GM11168 (cell line): ENCODE measurements around the gene ZNF710.

ENCODE experiments used
- in situ Hi-C: fragments of 300-500 bp; cut with MboI; formaldehyde crosslinking; loops from one replicate; pipeline ENCODE4 v1.12.0; 2022; ENCODE audit warnings: low sequenced_read_pairs; ENCODE audit not compliant: unreplicated experiment

Gene ZNF710

GRCh38 chr15:89985111-89985510 is 16.0 kb upstream of the ZNF710 start:
- in situ Hi-C loops: no loop called here

- in situ Hi-C loops: no loop called here
Observed at GRCh38 chr15:89991312-89991711, 9.8 kb upstream of the ZNF710 start.

DNA sequence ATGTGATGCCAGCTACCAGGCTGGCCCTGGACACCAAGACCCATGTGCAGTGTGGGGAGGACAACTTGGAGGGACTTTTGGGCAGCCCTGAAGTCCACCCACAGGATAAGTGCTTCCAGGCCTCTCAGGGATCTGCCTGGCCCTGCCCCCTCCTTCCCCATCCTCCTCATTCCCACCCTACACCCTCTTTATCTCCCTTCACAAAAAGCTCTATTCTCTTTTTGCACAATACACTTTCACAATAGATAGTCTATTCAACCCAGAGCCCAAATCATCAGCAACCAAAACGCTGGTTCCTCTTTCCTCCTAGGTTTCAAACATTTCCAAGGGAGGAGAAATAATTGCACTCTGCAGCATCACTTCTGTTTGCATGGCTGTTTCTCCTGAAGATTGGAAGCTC is 7.8 kb upstream of the ZNF710 start:
- in situ Hi-C loops: no loop called here

DNA sequence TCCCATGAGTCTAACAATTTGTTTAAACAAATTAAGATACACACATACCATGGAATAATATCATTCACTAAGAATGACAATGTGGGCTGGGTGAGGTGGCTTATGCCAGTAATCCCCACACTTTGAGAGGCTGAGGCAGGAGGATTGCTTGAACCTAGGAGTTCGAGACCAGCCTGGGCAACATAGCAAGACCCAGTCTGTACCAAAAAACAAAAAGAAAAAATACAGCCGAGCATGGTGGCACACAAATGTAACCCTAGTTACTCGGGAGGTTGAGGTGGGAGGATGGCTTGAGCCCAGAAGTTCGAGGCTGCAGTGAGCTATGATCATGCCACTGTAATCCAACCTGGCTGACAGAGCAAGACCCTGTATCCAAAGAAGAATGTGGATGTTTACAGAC is 4.0 kb upstream of the ZNF710 start:
- in situ Hi-C loops: no loop called here

DNA sequence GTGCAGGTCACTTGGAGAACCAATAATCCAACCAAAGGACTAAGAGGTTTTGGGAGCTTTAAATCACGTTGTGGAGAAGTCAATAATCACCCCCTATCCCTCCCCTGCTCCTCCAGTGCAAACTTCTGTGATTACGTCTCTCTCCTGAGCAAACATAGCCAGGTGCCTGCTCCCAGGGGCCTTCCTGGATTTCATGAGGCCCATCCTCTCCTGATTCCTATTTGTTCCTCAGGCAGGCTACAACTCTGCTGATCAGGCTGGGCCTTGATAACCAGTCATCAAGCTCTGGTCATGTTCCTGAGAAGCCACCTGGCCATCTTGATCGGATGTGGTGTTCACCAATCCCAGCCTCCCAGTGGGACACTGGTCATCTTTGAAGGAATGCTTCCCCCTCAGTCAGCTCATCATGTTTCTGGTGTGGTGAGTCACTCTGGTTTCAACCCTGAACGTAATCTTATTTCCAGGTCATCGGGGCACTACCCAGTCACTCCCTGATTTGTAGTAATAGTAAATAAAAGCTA is 2.9 kb upstream of the ZNF710 start:
- in situ Hi-C loops: no loop called here

DNA sequence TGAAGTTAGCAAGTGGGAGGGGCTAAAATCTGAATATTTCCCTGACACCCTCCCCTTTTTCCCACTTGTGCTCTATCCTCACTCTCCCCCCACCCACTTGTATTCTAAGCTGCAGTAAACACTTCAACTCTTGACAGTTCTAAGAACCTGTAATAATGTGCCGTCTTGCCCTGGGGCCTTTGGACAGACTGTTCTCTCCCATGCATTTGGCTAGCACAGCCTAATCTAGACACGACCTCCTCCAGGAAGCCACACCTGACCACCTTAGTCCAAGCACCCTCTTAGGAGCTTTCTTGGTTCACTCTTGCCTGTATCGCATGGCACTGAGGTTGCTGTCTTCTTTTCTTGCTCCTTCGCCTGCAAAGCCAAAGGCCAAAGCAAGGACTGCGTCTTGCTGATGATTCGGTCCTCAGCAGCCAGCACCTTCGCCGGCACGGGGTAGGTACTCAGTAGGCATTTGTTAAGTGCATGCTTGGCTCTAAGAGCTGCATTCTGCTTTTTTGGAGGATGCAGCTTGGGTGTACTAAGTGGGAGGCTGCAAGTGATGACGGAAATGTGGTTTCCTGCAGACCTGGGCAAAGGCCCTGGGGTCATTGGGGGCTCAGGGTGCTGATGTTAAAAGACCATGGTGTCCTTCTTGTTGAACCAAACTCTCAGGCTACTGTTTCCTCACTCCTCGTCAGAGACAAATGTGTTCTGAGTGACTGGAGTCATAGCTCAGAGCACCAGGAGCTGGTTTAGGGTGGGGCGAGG is 2.0 kb upstream of the ZNF710 start:
- in situ Hi-C loops: no loop called here

DNA sequence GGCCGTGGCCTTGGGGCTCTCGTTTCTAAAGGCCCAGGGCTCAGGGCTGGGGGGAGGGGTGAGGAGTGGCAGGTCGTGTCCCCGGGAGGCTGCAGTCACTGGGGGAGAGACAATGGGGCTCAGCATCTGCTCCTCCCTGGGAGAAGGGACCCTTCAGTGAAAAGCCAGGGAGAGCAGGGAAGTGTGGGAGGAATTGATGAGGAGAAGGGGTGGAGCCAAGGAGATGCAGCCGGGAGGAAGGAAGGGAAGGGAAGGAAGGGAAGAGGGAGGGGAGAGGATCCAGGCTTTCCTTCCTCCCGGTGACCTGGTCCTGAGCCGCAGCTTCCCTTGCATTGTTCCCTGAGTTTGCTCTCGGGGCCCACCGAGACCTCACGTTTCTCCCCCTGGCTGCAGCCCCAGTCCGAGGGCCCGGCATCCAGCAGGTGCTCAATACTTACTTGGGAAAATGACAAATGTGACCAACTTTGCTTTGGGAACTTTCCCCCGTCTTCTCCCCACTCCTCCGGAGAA is 1.4 kb upstream of the ZNF710 start:
- in situ Hi-C loops: no loop called here

DNA sequence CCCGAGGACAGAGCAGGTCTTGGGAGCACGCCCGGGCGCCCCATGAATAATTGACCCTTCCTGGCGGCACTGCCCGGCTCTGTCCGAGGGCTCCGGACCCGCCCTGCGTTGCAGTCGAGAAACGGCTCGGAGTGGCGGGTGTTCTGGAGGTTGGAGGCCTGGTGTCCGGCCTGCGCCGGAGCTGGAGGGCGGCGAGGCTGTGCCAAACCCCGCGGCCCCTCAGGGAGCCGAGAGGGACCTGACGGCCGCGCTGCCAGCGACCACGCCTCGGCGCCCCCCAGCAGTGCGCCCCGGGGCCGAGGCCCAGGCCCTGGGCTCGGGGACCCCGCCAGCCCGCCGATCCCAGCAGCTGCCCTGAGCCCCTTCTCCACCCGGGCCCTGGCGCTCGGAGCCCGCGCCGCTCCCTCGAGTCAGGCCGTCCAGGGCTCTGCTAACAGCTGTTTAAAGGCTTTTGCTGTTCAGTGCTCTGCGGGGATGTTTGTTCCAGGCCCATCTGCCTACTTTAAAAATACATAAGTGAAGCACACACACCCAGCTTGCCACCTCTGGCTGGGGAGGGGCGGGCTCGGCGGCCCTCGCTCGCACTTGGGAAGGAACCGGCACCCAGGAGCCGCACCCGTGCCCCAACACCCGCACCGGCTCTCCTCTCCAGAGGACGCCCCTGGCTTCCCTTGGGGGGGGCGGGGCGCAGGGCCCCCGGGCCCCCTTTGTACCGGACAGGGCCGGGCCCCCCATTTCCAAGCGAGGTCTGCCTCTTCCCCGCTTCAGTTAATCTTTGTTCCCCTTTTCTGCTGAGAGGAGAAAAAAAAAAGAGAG is 730 bp upstream of the ZNF710 start:
- in situ Hi-C loops: no loop called here

DNA sequence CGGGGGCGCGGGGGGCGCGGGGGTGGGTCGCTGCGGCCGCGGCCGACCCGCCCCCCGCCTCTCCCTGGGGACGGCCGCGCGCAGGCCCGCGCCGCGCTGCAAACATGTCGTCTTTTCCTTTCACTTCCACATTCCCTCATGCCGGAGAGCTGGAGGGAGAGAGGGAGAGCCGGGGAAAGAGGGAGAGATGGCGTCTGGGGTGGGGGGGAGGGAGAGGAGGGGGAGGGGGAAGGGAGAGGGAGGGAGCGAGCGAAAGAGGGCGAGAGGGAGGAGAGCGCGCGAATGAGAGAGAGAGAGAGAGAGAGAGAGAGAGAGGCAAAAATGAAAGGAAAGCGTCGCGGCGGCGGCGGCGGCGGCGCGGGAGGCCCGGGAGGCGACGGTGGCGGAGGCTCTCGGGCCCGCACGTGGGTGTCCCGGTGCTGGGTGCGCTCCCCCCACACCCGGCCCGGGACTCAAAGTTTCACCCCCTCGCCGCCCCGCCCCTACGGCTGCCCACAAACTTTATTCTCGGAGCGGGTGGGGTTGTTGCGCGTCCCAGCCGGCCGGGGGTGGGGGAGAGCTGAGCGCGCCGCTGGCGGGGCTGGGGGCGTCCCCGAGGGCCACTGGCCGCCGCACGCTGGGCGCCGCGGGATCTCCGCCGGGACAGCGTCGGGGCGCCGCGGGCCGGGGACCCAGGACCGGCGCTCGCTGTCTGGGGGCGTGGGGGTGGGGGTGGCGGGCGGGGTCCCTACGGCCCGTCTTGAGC is 731 bp downstream of the ZNF710 start:
- in situ Hi-C loops: no loop called here

DNA sequence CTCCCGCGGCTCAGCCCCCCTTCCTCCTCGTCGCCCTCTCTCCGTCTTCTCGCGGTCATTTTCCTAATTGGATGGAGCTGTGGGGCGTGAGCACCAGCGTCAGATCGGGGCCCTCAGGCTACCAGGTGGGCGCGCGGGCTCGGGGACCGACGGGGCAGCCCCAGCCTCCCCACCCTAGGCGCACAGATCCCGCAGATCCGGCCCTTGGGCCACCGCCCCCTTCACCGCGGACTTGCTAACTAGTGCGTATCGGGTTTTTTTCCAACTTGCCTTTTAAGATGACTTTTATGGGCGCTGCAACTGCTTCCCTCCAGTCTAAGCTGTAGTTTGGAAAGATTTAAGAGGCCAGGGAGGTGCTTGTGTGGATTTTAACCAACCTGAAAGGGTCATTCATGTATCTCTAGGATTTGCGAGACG is 1.3 kb downstream of the ZNF710 start:
- in situ Hi-C loops: no loop called here

DNA sequence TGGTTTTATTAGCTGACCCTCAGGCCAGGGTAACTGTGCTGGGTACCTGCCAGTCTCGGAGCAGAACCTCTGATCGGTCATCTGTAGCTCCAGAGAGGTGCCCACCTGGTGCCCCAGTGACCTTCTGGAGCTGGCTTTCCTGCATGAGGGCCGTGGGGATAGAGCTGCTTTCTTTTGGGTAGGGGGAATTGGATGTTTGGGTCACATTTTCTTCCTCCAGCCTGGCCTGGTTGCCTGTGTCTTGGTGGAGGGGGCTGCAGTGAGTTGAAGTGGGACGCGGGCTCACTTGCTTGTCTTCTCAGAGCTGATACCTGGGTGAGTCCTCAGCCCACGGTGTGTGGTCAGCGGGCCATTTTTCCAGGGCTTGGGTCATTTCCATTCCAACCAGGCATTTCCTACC is 2.6 kb downstream of the ZNF710 start:
- in situ Hi-C loops: no loop called here

DNA sequence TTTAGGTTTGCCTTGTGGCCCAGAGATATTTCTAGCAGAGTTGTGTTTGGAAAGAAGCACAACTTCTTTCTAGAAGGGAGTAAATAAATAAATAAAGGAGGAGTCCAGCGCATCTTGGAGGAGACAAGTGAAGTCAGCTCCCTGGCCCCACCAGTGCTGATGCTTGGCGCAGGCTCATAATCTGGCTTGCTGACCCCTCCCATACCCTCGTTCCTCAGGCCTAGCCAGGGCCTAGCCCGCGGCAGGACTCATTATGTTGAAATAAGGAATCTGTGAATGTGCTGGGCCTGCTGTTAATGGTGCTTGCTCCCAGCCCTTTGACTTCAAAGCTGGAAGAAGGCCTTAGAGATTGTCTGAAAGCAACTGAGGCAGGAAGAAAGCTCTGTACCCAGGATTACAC is 3.1 kb downstream of the ZNF710 start:
- in situ Hi-C loops: no loop called here

DNA sequence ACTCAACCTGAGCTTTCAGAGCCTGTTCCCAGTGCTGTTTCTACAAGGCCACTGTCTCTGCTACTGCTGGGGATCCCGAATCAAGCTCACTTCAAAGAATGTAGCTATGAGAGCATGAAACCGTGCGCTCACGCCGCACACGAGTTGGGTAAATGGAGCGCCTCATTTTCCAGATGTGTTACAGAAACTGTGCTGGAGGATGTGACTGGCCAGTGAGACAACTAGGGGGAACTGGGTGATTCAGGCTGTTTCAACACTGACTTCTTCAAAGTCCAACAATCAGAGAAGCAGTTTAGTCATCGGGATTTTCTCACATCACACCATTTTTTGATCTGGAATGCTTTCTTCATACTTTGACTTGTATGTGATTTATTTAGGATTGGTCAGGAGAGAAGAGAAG is 3.5 kb downstream of the ZNF710 start:
- in situ Hi-C loops: no loop called here

GRCh38 chr15:90006217-90007075 is 5.3 kb downstream of the ZNF710 start:
- in situ Hi-C loops: no loop called here

DNA sequence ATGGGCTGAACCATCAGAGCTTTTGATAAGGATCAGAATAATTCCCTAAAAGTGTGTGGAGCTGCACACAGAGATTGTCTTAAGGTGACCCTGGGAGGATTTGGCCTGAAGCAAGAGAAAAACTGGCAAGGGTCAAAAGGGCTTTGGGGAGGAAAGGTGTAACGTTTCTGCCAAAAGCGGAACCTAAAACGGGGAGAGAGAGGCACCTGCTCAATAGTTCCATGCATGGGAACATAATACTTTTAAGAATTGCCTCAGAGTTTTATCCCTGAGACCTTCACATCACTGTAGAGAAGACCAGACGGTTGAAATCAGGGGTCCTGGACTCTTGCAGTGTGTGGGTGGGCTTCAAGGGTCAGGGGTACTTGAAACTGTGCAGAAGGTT is 5.9 kb downstream of the ZNF710 start:
- in situ Hi-C loops: no loop called here

GRCh38 chr15:90008607-90009006 is 7.5 kb downstream of the ZNF710 start:
- in situ Hi-C loops: no loop called here

GRCh38 chr15:90009301-90010022 is 8.3 kb downstream of the ZNF710 start:
- in situ Hi-C loops: no loop called here

DNA sequence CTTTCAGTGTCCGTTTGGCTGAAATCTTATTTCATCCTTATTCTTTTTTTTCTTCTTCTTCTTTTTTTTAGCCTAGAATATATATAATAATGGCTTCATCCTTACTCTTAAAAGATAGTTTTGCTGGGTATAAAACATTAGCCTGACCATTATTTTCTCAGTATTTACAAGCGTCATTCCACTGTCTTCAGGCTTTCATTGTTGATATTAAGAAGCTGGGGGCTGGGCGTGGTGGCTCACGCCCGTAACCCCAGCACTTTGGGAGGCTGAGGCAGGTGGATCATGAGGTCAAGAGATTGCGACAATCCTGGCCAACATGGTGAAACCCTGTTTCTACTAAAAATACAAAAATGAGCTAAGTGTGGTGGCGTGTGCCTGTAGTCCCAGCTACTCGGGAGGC is 10.6 kb downstream of the ZNF710 start:
- in situ Hi-C loops: no loop called here

DNA sequence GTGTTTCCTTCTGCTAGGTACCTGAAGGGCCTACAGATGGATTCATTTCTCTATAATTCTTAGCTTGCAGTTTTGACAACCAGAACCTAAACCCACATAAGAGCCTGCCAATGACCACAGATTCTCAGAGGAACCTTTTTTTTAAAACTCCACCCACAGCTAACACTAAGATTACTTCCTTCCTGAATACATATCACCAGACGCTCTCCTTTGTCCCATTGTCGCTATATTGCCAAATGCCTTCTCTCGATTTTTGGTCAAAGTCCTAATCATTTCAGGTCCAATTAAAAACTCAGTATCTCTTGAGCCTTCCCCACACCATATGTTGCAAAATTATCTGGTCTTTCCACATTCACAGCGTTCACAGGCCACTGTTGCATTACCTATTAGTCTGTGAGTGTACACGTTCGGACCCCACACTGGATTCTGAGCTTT is 12.4 kb downstream of the ZNF710 start:
- in situ Hi-C loops: no loop called here
